ENCODE data around the gene NPIPB2.
"Not testable (repeated sequence)": the region's sequence is repeated elsewhere in the genome, so short reads cannot be mapped to it uniquely, and the experiment has no call there.

NPIPB2 gene

GRCh38 chr16:11946433-11946832 is 4.6 kb upstream of the NPIPB2 start:
- Mint-ChIP-seq H3K27me3 (no peaks in the 10 kb centered on the region), H3K4me3 (no peak overlapping the region), H3K36me3 (no peaks in the 10 kb centered on the region), H3K27ac (no peak overlapping the region), H3K4me1 (peaks cover 8 to 16% of the 10 kb centered on the region in 2 donors), H3K9me3 (no peaks in the 10 kb centered on the region)
- ATAC-seq (replicated peaks): peak in 1 of 2 donors; percentile 35
- no peak for DNase-seq

GRCh38 chr16:11927350-11927749 is 14.5 kb downstream of the NPIPB2 start:
- H3K27ac Mint-ChIP-seq; ATAC-seq (replicated peaks); H3K27me3 Mint-ChIP-seq: not testable (repeated sequence)

GRCh38 chr16:11924046-11924445 is 17.8 kb downstream of the NPIPB2 start:
- H3K27me3 Mint-ChIP-seq: peaks cover 4 to 17% of the 10 kb centered on the region in 2 donors
- not testable (repeated sequence) for H3K9me3 Mint-ChIP-seq; H3K36me3 Mint-ChIP-seq; H3K4me3 Mint-ChIP-seq; ATAC-seq (replicated peaks); H3K4me1 Mint-ChIP-seq; DNase-seq; H3K27ac Mint-ChIP-seq

More at GRCh38 chr16:11927350-11927749, 14.5 kb downstream of the NPIPB2 start:
- H3K4me3 Mint-ChIP-seq, H3K4me1 Mint-ChIP-seq, H3K9me3 Mint-ChIP-seq, H3K36me3 Mint-ChIP-seq, DNase-seq: not testable (repeated sequence)

- H3K9me3 Mint-ChIP-seq: no peaks in the 10 kb centered on the region
- H3K4me3 Mint-ChIP-seq: peak overlapping the region; percentile 87 to 94
- H3K27ac Mint-ChIP-seq: peak overlapping the region; percentile 96
- H3K4me1 Mint-ChIP-seq: peaks cover 19 to 32% of the 10 kb centered on the region in 2 donors
- H3K27me3 Mint-ChIP-seq: peaks cover 4 to 12% of the 10 kb centered on the region in 2 donors
- ATAC-seq (replicated peaks) (no peak), DNase-seq (no peak)
- peaks cover 13 to 15% of the 10 kb centered on the region in 2 donors for H3K36me3 Mint-ChIP-seq
These were observed 25.1 kb downstream of the NPIPB2 start for GRCh38 chr16:11916524-11917285.

- peaks cover 13 to 15% of the 10 kb centered on the region in 2 donors for H3K36me3 Mint-ChIP-seq
- peak; percentile 99 for DNase-seq
- peak; percentile 88 to 92 for ATAC-seq (replicated peaks)
- H3K4me3 Mint-ChIP-seq: peak within 1 kb of the TSS; percentile 87 to 94
- peaks cover 4 to 12% of the 10 kb centered on the region in 2 donors for H3K27me3 Mint-ChIP-seq
- no peaks in the 10 kb centered on the region for H3K9me3 Mint-ChIP-seq
- H3K27ac Mint-ChIP-seq: peak within 1 kb of the TSS; percentile 96
- H3K4me1 Mint-ChIP-seq: peaks cover 19 to 34% of the 10 kb centered on the region in 2 donors
These were observed 26.0 kb downstream of the NPIPB2 start, which contains the start of gene GSPT1 for GRCh38 chr16:11915644-11916523. Gene GSPT1 (minus strand): TSS chr16:11915956. CDS start chr16:11915720, 236 bp downstream.

- H3K27me3 Mint-ChIP-seq: peaks cover 4 to 6% of the 10 kb centered on the region in 2 donors
- H3K4me1 Mint-ChIP-seq: peaks cover 25 to 41% of the 10 kb centered on the region in 2 donors
- peak overlapping the region; percentile 87 to 94 for H3K4me3 Mint-ChIP-seq
- DNase-seq (peak; percentile 35), ATAC-seq (replicated peaks) (peak; percentile 44 to 49)
- H3K27ac Mint-ChIP-seq: peak overlapping the region; percentile 89
- H3K36me3 Mint-ChIP-seq: peaks cover 13 to 20% of the 10 kb centered on the region in 2 donors
- H3K9me3 Mint-ChIP-seq: no peaks in the 10 kb centered on the region
These were observed 26.7 kb downstream of the NPIPB2 start for GRCh38 chr16:11915114-11915643.

GRCh38 chr16:11914210-11915113 is 27.4 kb downstream of the NPIPB2 start:
- Mint-ChIP-seq H3K9me3 (no peaks in the 10 kb centered on the region), H3K27me3 (no peaks in the 10 kb centered on the region), H3K4me3 (peak overlapping the region; percentile 87 to 90), H3K27ac (peak overlapping the region; percentile 89), H3K36me3 (peaks cover 16 to 21% of the 10 kb centered on the region in 2 donors), H3K4me1 (peaks cover 25 to 44% of the 10 kb centered on the region in 2 donors)
- ATAC-seq (replicated peaks): no peak
- peak; percentile 10 for DNase-seq

GRCh38 chr16:11913425-11914079 is 28.3 kb downstream of the NPIPB2 start:
- Mint-ChIP-seq H3K9me3 (no peaks in the 10 kb centered on the region), H3K36me3 (peaks cover 18 to 28% of the 10 kb centered on the region in 2 donors), H3K4me1 (peaks cover 25 to 47% of the 10 kb centered on the region in 2 donors), H3K27ac (peak overlapping the region; percentile 89), H3K4me3 (peak overlapping the region; percentile 87 to 90), H3K27me3 (no peaks in the 10 kb centered on the region)
- DNase-seq (no peak), ATAC-seq (replicated peaks) (no peak)

GRCh38 chr16:11909653-11910545 is 31.9 kb downstream of the NPIPB2 start:
- Mint-ChIP-seq H3K36me3 (peaks cover 30 to 44% of the 10 kb centered on the region in 2 donors), H3K27ac (peak overlapping the region; percentile 10), H3K4me1 (peaks cover 28 to 56% of the 10 kb centered on the region in 2 donors), H3K9me3 (no peaks in the 10 kb centered on the region), H3K27me3 (no peaks in the 10 kb centered on the region), H3K4me3 (no peak overlapping the region)
- DNase-seq (no peak), ATAC-seq (replicated peaks) (no peak)

GRCh38 chr16:11907160-11907970 is 34.5 kb downstream of the NPIPB2 start:
- ATAC-seq (replicated peaks): no peak
- no peak overlapping the region for H3K27ac Mint-ChIP-seq

GRCh38 chr16:11903906-11904305 is 37.9 kb downstream of the NPIPB2 start:
- DNase-seq: no peak
- H3K4me3 Mint-ChIP-seq: no peak overlapping the region
- no peaks in the 10 kb centered on the region for H3K9me3 Mint-ChIP-seq
- H3K36me3 Mint-ChIP-seq: peaks cover 19 to 38% of the 10 kb centered on the region in 2 donors
- no peaks in the 10 kb centered on the region for H3K27me3 Mint-ChIP-seq
- peaks cover 25 to 43% of the 10 kb centered on the region in 2 donors for H3K4me1 Mint-ChIP-seq
- peak overlapping the region; percentile 9 for H3K27ac Mint-ChIP-seq
- no peak for ATAC-seq (replicated peaks)

More at GRCh38 chr16:11907160-11907970, 34.5 kb downstream of the NPIPB2 start:
- no peaks in the 10 kb centered on the region for H3K27me3 Mint-ChIP-seq
- H3K36me3 Mint-ChIP-seq: peaks cover 22 to 36% of the 10 kb centered on the region in 2 donors
- no peak overlapping the region for H3K4me3 Mint-ChIP-seq
- DNase-seq: no peak
- no peaks in the 10 kb centered on the region for H3K9me3 Mint-ChIP-seq
- peaks cover 18 to 46% of the 10 kb centered on the region in 2 donors for H3K4me1 Mint-ChIP-seq
